Adrenal gland (tissue), 12 donors: ENCODE measurements around the gene STK39. TPM values are rescaled to one million over a fixed set of nuclear protein-coding genes. Genes with fewer than 3 reads are reported as not detected.

ENCODE experiments used
- DNase-seq, 7 donors: peaks; one replicate each; pipeline ENCODE4 v3.0.0-alpha.2; 2019 to 2020
- H3K27ac ChIP-seq, 5 donors: fragments of 200-600 bp; sonication (generic) in 4 of 5; 1 replicate in 3 of 5; 2 replicates in 2 of 5; pipeline versions ENCODE4 v1.5.1 to v1.8.0; 2016 to 2020; ENCODE audit warnings: mild to moderate bottlenecking in 1 of 5
- H3K27me3 ChIP-seq: fragments of 200-600 bp; 2 replicates; pipeline ENCODE4 v1.8.0; 2021
- H3K36me3 ChIP-seq, 2 donors: fragments of 200-600 bp; replicated peaks in 1 of 2; 1 replicate in 1 of 2; 2 replicates in 1 of 2; pipeline versions ENCODE4 v1.5.1 to v1.8.0; 2018 to 2022
- H3K4me1 ChIP-seq, 2 donors: fragments of 200-600 bp; replicated peaks in 1 of 2; 1 replicate in 1 of 2; 2 replicates in 1 of 2; pipeline versions ENCODE4 v1.5.1 to v1.8.0; 2018 to 2021
- H3K4me3 ChIP-seq, 4 donors: fragments of 200-600 bp; sonication (generic) in 3 of 4; one replicate each; pipeline ENCODE4 v1.5.1; 2016 to 2018
- H3K9me3 ChIP-seq, 3 donors: fragments of 200-600 bp; sonication (generic) in 1 of 3; replicated peaks in 1 of 3; 1 replicate in 2 of 3; 2 replicates in 1 of 3; pipeline versions ENCODE4 v1.5.1 to v1.8.0; 2016 to 2021
- POLR2A ChIP-seq, 2 donors: fragments of 450-650 bp; IDR thresholded peaks; one replicate each; pipeline ENCODE4 v1.6.1; 2017; ENCODE audit warnings: antibody characterized with exemption in 2 of 2, mild to moderate bottlenecking in 2 of 2, moderate library complexity in 1 of 2
- WGBS, 4 donors: extraction: QIAGEN DNeasy Blood & Tissue Kit in 2 of 4; methylation state at CpG; one replicate each; pipeline versions ENCODE4 v1.1.5 to v1.1.7; 2013 to 2017; 5-methylcytosine and 5-hydroxymethylcytosine counted together
- intact Hi-C, 2 donors: fragments of 100-400 bp; cut with DNase I; formaldehyde crosslinking; loops; one replicate each; pipeline versions ENCODE4 v1.14.1 to v1.15.0; 2022 to 2023
- polyA plus RNA-seq, 3 donors: library from polyadenylated mRNA; stranded (reverse); fragments of 200-250 nt in 2 of 3; fragments of 350-450 nt in 1 of 3; fragmentation: Illumina TruSeq in 1 of 3; extraction: RNeasy Lipid Tissue Mini Kit (QIAGEN cat#74804) in 1 of 3; gene quantifications; one replicate each; pipeline ENCODE4 v1.2.3, GENCODE V29; 2013 to 2014
- total RNA-seq, 9 donors: library from RNA; depleted of rRNA in 4 of 9; stranded (reverse); fragments of >200 nt in 4 of 9; fragments of 120-200 nt in 1 of 9; fragmentation: NEBNext Ultra II Directional in 1 of 9; extraction: Animal tissue kit (Norgen Biotek cat#: 25700) in 1 of 9; gene quantifications; one replicate each; pipeline versions ENCODE4 v1.1.0 to v1.2.4, GENCODE V29; 2013 to 2023
- TF ChIP-seq, protein P1 (sequence below), 6 experiments: fragments of 450-650 bp in 4 of 6; fragments of 200-600 bp in 2 of 6; sonication (generic) in 1 of 6; IDR thresholded peaks; 1 replicate in 5 of 6; 2 replicates in 1 of 6; pipeline versions ENCODE4 v1.5.1 to v1.8.0; 2016 to 2021; ENCODE audit warnings: antibody characterized with exemption in 6 of 6, mild to moderate bottlenecking in 2 of 6, moderate library complexity in 1 of 6
- donor health status: healthy with polysubstance abuse.
- donor health status: Bipolar disorder and iron deficiency.
- donor health status: DM: yes; HTN: yes; CAD: no.
- donor health status: DM: no; HTN: no; CAD: no.
- donor health status: DM: no; HTN: no; CAD: no.
- donor health status: DM: yes; HTN: yes; CAD: no.

The STK39 gene
- total and polyA plus RNA-seq, 12 donors: 2.4 to 11.1 (median 5.8) TPM

- Histone ChIP-seq H3K9me3 (no peaks in the 10 kb centered on the region), H3K4me3 (no peak overlapping the region), H3K36me3 (no peaks in the 10 kb centered on the region), H3K27me3 (no peaks in the 10 kb centered on the region), H3K4me1 (no peaks in the 10 kb centered on the region), H3K27ac (no peak overlapping the region)
- no peak for DNase-seq
- TF ChIP-seq POLR2A (IDR thresholded peaks at IDR 0.05): no peak
- TF ChIP-seq, protein P1, sequence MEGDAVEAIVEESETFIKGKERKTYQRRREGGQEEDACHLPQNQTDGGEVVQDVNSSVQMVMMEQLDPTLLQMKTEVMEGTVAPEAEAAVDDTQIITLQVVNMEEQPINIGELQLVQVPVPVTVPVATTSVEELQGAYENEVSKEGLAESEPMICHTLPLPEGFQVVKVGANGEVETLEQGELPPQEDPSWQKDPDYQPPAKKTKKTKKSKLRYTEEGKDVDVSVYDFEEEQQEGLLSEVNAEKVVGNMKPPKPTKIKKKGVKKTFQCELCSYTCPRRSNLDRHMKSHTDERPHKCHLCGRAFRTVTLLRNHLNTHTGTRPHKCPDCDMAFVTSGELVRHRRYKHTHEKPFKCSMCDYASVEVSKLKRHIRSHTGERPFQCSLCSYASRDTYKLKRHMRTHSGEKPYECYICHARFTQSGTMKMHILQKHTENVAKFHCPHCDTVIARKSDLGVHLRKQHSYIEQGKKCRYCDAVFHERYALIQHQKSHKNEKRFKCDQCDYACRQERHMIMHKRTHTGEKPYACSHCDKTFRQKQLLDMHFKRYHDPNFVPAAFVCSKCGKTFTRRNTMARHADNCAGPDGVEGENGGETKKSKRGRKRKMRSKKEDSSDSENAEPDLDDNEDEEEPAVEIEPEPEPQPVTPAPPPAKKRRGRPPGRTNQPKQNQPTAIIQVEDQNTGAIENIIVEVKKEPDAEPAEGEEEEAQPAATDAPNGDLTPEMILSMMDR (IDR thresholded peaks at IDR 0.05): no peak
- WGBS, 4 donors: 98 to 100% (median 99%) methylated on average over 1 to 3 of the region's 3 CpGs
- intact Hi-C loops: no loop called here
Observed at GRCh38 chr2:168079236-168079635, 168.2 kb downstream of the STK39 start.

GRCh38 chr2:168076731-168077130 is 170.7 kb downstream of the STK39 start:
- Histone ChIP-seq H3K4me1 (no peaks in the 10 kb centered on the region), H3K4me3 (no peak overlapping the region), H3K27me3 (no peaks in the 10 kb centered on the region), H3K27ac (no peak overlapping the region), H3K36me3 (no peaks in the 10 kb centered on the region), H3K9me3 (no peaks in the 10 kb centered on the region)
- TF ChIP-seq POLR2A (IDR thresholded peaks at IDR 0.05): no peak
- TF ChIP-seq, protein P1 (IDR thresholded peaks at IDR 0.05): no peak
- intact Hi-C loops: no loop called here
- 87 to 92% (median 89%) methylated on average over 3 of the region's 3 CpGs for WGBS, 4 donors
- DNase-seq: no peak

DNA sequence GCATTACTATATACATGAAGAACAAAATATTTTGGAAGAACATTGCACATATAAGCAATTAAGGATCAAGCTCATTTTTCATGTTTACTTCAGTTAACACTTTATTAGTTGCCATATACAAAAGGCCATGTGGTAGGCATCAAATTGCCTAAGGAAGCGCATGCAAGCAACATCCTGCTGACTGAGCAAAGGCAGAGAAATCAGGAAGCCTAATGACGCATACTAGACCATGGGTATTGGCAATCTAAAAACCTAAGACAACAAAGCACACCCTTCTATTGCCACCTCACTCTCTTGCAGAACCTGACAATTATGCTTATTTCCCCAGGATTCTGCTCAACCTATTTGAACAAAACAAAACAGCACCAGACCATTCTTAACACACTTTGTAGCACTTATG is 171.9 kb downstream of the STK39 start:
- no peak for TF ChIP-seq POLR2A (IDR thresholded peaks at IDR 0.05)
- TF ChIP-seq, protein P1 (IDR thresholded peaks at IDR 0.05): no peak
- H3K4me3 ChIP-seq: no peak overlapping the region
- no peaks in the 10 kb centered on the region for H3K27me3 ChIP-seq
- H3K27ac ChIP-seq: no peak overlapping the region
- 90 to 92% (median 92%) methylated on average over 2 of the region's 2 CpGs for WGBS, 4 donors
- H3K9me3 ChIP-seq: no peaks in the 10 kb centered on the region
- H3K4me1 ChIP-seq: no peaks in the 10 kb centered on the region
- no peak for DNase-seq
- intact Hi-C loops: no loop called here
- no peaks in the 10 kb centered on the region for H3K36me3 ChIP-seq

GRCh38 chr2:168072626-168073303 is 174.6 kb downstream of the STK39 start:
- TF ChIP-seq POLR2A (IDR thresholded peaks at IDR 0.05): no peak
- TF ChIP-seq, protein P1 (IDR thresholded peaks at IDR 0.05): no peak
- intact Hi-C loops: no loop called here
- no peak overlapping the region for H3K4me3 ChIP-seq
- H3K27ac ChIP-seq: no peak overlapping the region
- H3K4me1 ChIP-seq: no peaks in the 10 kb centered on the region
- DNase-seq: no peak
- H3K36me3 ChIP-seq: no peaks in the 10 kb centered on the region
- H3K27me3 ChIP-seq: no peaks in the 10 kb centered on the region
- no peaks in the 10 kb centered on the region for H3K9me3 ChIP-seq
- 61 to 87% (median 77%) methylated on average over 1 of the region's 1 CpG for WGBS, 4 donors
